8988T (cell line): ENCODE results near the gene ZNF507.
"Not testable (repeated sequence)": the region's sequence is repeated elsewhere in the genome, so short reads cannot be mapped to it uniquely, and the experiment has no call there.

Experiments used
- DNase-seq: peaks from one replicate; pipeline ENCODE4 v3.0.0; 2011

The ZNF507 gene

GRCh38 chr19:32415669-32416068, 70.3 kb downstream of the ZNF507 start:
- DNase-seq = no peak

GRCh38 chr19:32416749-32417456, 71.5 kb downstream of the ZNF507 start:
- no peak for DNase-seq

- no peak for DNase-seq
These were observed 72.7 kb downstream of the ZNF507 start for GRCh38 chr19:32418155-32418554.

- DNase-seq = no peak
These were observed 76.4 kb downstream of the ZNF507 start for GRCh38 chr19:32421589-32422361.

- no peak for DNase-seq
These were observed 77.0 kb downstream of the ZNF507 start for GRCh38 chr19:32422435-32422834.

GRCh38 chr19:32423944-32424343, 78.5 kb downstream of the ZNF507 start:
- DNase-seq = not testable (repeated sequence)

- DNase-seq = no peak
These were observed 82.1 kb downstream of the ZNF507 start for GRCh38 chr19:32427536-32427935.

GRCh38 chr19:32436692-32437091, 91.3 kb downstream of the ZNF507 start:
- DNase-seq = no peak

- DNase-seq = no peak
These were observed 91.7 kb downstream of the ZNF507 start for GRCh38 chr19:32437096-32437495.
